Transverse colon (tissue), 4 donors: ENCODE data around the gene EEIG1. TPM values are rescaled to one million over a fixed set of nuclear protein-coding genes. Genes with fewer than 3 reads are reported as not detected.

Experiments
- DNase-seq: peaks from one replicate; pipeline ENCODE4 v3.0.0-alpha.2; 2019
- H3K27ac ChIP-seq, 4 donors: fragments of 200-600 bp; sonication (generic); 2 replicates each; pipeline ENCODE4 v1.5.1; 2016 to 2018; ENCODE audit warnings: inconsistent platforms in 4 of 4
- H3K27me3 ChIP-seq: fragments of 200-600 bp; sonication (generic); 2 replicates; pipeline ENCODE4 v1.5.1; 2017; ENCODE audit warnings: inconsistent platforms
- H3K36me3 ChIP-seq, 4 donors: fragments of 200-600 bp; sonication (generic); 2 replicates each; pipeline ENCODE4 v1.5.1; 2017 to 2019; ENCODE audit warnings: inconsistent platforms in 4 of 4
- H3K4me1 ChIP-seq, 4 donors: fragments of 200-600 bp; sonication (generic); 2 replicates each; pipeline ENCODE4 v1.5.1; 2017 to 2020; ENCODE audit warnings: inconsistent platforms in 4 of 4
- H3K4me3 ChIP-seq, 4 donors: fragments of 200-600 bp; sonication (generic); 1 replicate in 1 of 4; 2 replicates in 3 of 4; pipeline versions ENCODE4 v1.5.1 to v1.6.1; 2017 to 2019; ENCODE audit warnings: inconsistent platforms in 4 of 4
- H3K9me3 ChIP-seq, 2 donors: fragments of 200-600 bp; sonication (generic); 2 replicates each; pipeline ENCODE4 v1.5.1; 2017 to 2019; ENCODE audit warnings: inconsistent platforms in 2 of 2
- EP300 ChIP-seq: sonication (generic); formaldehyde crosslinking; IDR thresholded peaks from one replicate; pipeline ENCODE4 v1.6.1; 2017; ENCODE audit warnings: antibody characterized with exemption, low read depth
- POLR2A ChIP-seq: fragments of 450-650 bp; IDR thresholded peaks from one replicate; pipeline ENCODE4 v1.6.1; 2016; ENCODE audit warnings: antibody characterized with exemption, mild to moderate bottlenecking, moderate library complexity
- POLR2AphosphoS5 ChIP-seq, 3 donors: sonication (generic); formaldehyde crosslinking; IDR thresholded peaks; one replicate each; pipeline ENCODE4 v1.6.1; 2016; ENCODE audit warnings: antibody characterized with exemption in 3 of 3
- WGBS, 2 donors: methylation state at CpG; one replicate each; pipeline ENCODE4 v1.1.5; 2018; ENCODE audit warnings: low coverage in 1 of 2; 5-methylcytosine and 5-hydroxymethylcytosine counted together
- in situ Hi-C, 4 donors: fragments of 200-750 bp; cut with MboI; loops; one replicate each; pipeline versions ENCODE4 v1.15.0 to v1.15.1; 2017; ENCODE audit warnings: low sequenced_read_pairs in 3 of 4, low pct_ligation_motif_present in 1 of 4, low pct_unique_long_range_greater_than_20kb in 1 of 4
- intact Hi-C: fragments of 100-400 bp; cut with DNase I; formaldehyde crosslinking; loops from one replicate; pipeline ENCODE4 v1.15.1; 2023; ENCODE audit warnings: low total_unique reads
- total RNA-seq, 4 donors: library from RNA; depleted of rRNA; stranded (reverse); fragments of >200 nt; gene quantifications; one replicate each; pipeline ENCODE4 v1.1.0, GENCODE V29; 2016
- TF ChIP-seq, protein P1 (sequence below), 5 experiments: fragments of 200-600 bp in 3 of 5; fragments of 450-650 bp in 2 of 5; sonication (generic) in 3 of 5; IDR thresholded peaks; 1 replicate in 2 of 5; 2 replicates in 3 of 5; pipeline ENCODE4 v1.5.1; 2016 to 2017; ENCODE audit warnings: antibody characterized with exemption in 5 of 5, inconsistent platforms in 3 of 5, mild to moderate bottlenecking in 2 of 5, moderate library complexity in 1 of 5

The EEIG1 gene
- total RNA-seq: 100 to 1,000 TPM in 2 of 4 donors, 10 to 100 TPM in 2; 77.0 to 230 (median 96.7) TPM

- intact Hi-C loops (loop anchor here (5.0 to 10.0 kb wide), 2 partner anchors 39 to 64 kb away; no protein-coding TSS in a partner anchor), in situ Hi-C loops (no loop called here)
- no peaks in the 10 kb centered on the region for H3K9me3 ChIP-seq
- TF ChIP-seq POLR2AphosphoS5 (IDR thresholded peaks at IDR 0.05) (peak; percentile 72 to 84 (median 75)), POLR2A (peak; percentile 87), EP300 (no peak)
- WGBS, 2 donors: 1% methylated on average over 49 of the region's 93 CpGs; no CpG with 5 or more reads in 1 of the 2 donors
- H3K4me3 ChIP-seq: peak within 1 kb of the TSS; percentile 74 to 91 (median 90)
- peaks cover 20 to 41% (median 38%) of the 10 kb centered on the region in 4 donors for H3K4me1 ChIP-seq
- no peaks in the 10 kb centered on the region for H3K36me3 ChIP-seq
- no peaks in the 10 kb centered on the region for H3K27me3 ChIP-seq
- peak; percentile 98 for DNase-seq
- H3K27ac ChIP-seq: peak within 1 kb of the TSS; percentile 94 to 98 (median 98)
Measured at GRCh38 chr9:127980706-127981558, at the start of gene EEIG1. Gene EEIG1 (minus strand): TSS chr9:127980989. CDS start chr9:127980137, 852 bp downstream.

- Histone ChIP-seq H3K36me3 (no peaks in the 10 kb centered on the region), H3K27me3 (no peaks in the 10 kb centered on the region), H3K9me3 (no peaks in the 10 kb centered on the region), H3K27ac (peak overlapping the region; percentile 24 to 71 (median 44)), H3K4me3 (no peak overlapping the region), H3K4me1 (peaks cover 0 to 8% (median 0%) of the 10 kb centered on the region in 4 donors)
- WGBS, 2 donors: 86 to 89% methylated on average over 2 to 4 of the region's 4 CpGs
- intact Hi-C loops: no loop called here
- TF ChIP-seq, protein P1, sequence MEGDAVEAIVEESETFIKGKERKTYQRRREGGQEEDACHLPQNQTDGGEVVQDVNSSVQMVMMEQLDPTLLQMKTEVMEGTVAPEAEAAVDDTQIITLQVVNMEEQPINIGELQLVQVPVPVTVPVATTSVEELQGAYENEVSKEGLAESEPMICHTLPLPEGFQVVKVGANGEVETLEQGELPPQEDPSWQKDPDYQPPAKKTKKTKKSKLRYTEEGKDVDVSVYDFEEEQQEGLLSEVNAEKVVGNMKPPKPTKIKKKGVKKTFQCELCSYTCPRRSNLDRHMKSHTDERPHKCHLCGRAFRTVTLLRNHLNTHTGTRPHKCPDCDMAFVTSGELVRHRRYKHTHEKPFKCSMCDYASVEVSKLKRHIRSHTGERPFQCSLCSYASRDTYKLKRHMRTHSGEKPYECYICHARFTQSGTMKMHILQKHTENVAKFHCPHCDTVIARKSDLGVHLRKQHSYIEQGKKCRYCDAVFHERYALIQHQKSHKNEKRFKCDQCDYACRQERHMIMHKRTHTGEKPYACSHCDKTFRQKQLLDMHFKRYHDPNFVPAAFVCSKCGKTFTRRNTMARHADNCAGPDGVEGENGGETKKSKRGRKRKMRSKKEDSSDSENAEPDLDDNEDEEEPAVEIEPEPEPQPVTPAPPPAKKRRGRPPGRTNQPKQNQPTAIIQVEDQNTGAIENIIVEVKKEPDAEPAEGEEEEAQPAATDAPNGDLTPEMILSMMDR (IDR thresholded peaks at IDR 0.05): no peak
- TF ChIP-seq EP300 (no peak), POLR2A (no peak), POLR2AphosphoS5 (IDR thresholded peaks at IDR 0.05) (no peak)
- DNase-seq: no peak
- in situ Hi-C loops: loop anchor here in 1 of 4 donors (25.0 kb wide), 1 partner anchor 110 kb away; the partner anchor contains the start of genes LCN2 and PTGES2
Measured at GRCh38 chr9:128027705-128028104, 46.9 kb upstream of the EEIG1 start.

DNA sequence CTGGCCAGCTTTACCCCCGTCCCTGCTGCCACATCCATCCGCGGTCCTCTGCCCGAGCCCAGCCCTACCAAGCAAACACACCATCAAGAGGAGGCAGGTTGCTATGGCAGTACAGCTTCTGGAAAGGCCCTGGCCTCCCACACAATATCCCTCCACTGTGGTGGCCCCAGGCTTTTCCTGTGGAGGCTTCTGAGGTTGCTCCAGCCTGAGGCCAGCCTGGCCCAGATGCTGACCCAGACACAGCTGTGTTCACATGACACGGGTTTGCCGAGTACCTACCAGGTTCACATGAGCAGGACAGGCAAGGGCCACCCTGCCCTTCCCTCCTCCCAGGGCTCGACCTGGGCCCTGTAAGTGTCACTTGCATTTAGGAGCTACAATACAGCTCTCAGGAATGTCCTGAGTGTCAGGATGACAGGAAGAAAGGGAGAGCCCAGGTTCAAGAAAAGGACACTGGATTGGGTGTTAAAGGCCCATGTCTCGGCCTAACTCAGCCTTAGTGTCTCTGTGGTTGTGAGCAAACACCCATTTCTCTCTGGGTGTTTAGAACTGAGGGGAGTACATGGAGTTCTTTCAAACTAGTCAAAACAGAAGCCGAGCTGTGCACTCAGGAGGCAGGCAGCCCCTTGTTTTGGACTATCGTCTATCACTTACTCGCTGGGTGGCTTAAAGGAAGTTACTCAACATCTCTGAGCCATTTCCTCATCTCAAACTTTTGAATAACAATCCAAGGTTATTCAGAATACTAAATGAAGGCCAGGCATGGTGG, 46.2 kb upstream of the EEIG1 start:
- H3K27ac ChIP-seq: peak overlapping the region; percentile 62 to 71 (median 66)
- no peaks in the 10 kb centered on the region for H3K36me3 ChIP-seq
- H3K4me3 ChIP-seq: no peak overlapping the region
- in situ Hi-C loops (loop anchor here in 1 of 4 donors (25.0 kb wide), 1 partner anchor 110 kb away; the partner anchor contains the start of genes LCN2 and PTGES2), intact Hi-C loops (no loop called here)
- no peaks in the 10 kb centered on the region for H3K9me3 ChIP-seq
- no peaks in the 10 kb centered on the region for H3K27me3 ChIP-seq
- H3K4me1 ChIP-seq: peaks cover 0 to 8% (median 0%) of the 10 kb centered on the region in 4 donors
- peak; percentile 17 for DNase-seq
- 65 to 82% methylated on average over 3 to 10 of the region's 11 CpGs for WGBS, 2 donors
- TF ChIP-seq, protein P1 (IDR thresholded peaks at IDR 0.05): no peak
- TF ChIP-seq EP300: no peak
- TF ChIP-seq POLR2A: no peak
- TF ChIP-seq POLR2AphosphoS5 (IDR thresholded peaks at IDR 0.05): no peak

GRCh38 chr9:128026255-128026772, 45.5 kb upstream of the EEIG1 start:
- WGBS, 2 donors: 82 to 94% methylated on average over 6 to 12 of the region's 12 CpGs
- DNase-seq: peak; percentile 59
- TF ChIP-seq POLR2AphosphoS5 (IDR thresholded peaks at IDR 0.05) (peak in 2 of 3 donors; percentile 46 to 58), EP300 (no peak), POLR2A (peak; percentile 54)
- TF ChIP-seq, protein P1 (IDR thresholded peaks at IDR 0.05): no peak
- no peaks in the 10 kb centered on the region for H3K9me3 ChIP-seq
- peak overlapping the region; percentile 62 to 71 (median 66) for H3K27ac ChIP-seq
- in situ Hi-C loops (loop anchor here in 1 of 4 donors (25.0 kb wide), 1 partner anchor 111 kb away; the partner anchor contains the start of genes LCN2 and PTGES2), intact Hi-C loops (no loop called here)
- peaks cover 0 to 8% (median 0%) of the 10 kb centered on the region in 4 donors for H3K4me1 ChIP-seq
- no peaks in the 10 kb centered on the region for H3K36me3 ChIP-seq
- H3K27me3 ChIP-seq: no peaks in the 10 kb centered on the region
- no peak overlapping the region for H3K4me3 ChIP-seq
